Dermis blood vessel endothelial cell (primary cell): ENCODE measurements around the gene TUBB2B. TPM values are rescaled to one million over a fixed set of nuclear protein-coding genes. Genes with fewer than 3 reads are reported as not detected.
"Not testable (repeated sequence)": the region's sequence is repeated elsewhere in the genome, so short reads cannot be mapped to it uniquely, and the experiment has no call there.

Experiments used
- DNase-seq: peaks from one replicate; pipeline ENCODE4 v3.0.0; 2010
- total RNA-seq: library from RNA; depleted of rRNA; stranded (reverse); fragments of >200 nt; gene quantifications from 2 replicates; pipeline ENCODE4 v1.2.3, GENCODE V29; 2014

TUBB2B gene
- total RNA-seq, 1 donor from 2014 or later = 9.7 TPM

DNA sequence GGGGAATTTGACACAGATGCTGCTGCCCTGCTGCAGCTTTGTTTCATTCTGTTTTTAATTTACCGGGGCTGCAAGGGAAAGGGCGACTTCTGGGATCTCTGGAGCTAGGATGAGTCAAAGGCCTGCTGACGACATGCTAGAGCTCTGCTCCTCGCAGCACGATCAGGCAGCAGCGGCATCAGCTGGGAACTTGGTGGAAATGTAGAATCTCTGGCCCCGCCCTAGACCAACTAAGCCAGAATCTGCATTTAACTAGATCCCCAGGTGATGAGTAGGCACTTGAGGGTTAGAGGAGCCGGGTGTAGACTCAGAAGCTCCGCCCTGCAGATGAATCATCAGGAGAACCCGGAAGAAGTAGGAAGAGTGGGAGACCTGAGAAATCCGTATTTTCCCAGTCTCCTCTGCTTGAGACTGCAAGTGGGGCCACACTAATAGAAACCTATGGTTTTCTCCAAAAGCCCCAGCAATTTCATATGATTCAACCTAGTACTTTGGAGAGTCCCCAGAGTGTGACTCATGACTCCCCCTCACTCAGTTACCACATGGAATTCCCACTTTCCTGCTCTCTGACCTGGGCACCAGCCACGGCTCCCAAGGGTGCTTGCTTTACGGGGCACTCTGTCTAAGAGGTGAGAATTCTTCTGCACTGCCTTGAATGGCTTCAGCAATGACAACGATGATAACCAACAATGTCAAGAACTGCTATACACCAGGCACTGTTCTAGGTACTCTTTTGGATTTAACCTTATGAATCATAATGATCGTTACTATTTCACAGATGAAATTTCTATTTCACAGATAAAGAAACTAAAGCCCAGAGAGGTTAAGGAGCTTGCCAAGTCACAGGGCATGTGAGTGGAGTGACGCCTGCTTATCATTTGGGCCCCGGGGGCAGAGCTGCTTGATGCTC is 18.1 kb downstream of the TUBB2B start:
- DNase-seq = peak; percentile 45

DNA sequence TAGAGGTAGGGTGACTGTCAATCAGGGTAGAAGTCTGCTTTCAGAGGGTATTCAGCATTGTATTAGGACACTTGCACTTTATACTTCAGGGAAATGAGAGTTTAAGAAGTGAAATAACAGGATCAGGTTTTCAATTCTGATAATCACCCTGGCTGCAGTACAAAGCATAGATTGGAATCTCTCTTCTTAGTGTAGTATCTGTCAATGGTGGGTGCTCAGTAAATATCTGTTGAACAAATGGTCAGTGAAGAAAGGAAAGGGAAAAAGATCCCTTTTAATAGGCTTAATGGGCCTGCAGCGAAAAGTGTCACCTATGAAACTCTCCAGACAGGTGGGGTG is 18.7 kb downstream of the TUBB2B start:
- DNase-seq = no peak

DNA sequence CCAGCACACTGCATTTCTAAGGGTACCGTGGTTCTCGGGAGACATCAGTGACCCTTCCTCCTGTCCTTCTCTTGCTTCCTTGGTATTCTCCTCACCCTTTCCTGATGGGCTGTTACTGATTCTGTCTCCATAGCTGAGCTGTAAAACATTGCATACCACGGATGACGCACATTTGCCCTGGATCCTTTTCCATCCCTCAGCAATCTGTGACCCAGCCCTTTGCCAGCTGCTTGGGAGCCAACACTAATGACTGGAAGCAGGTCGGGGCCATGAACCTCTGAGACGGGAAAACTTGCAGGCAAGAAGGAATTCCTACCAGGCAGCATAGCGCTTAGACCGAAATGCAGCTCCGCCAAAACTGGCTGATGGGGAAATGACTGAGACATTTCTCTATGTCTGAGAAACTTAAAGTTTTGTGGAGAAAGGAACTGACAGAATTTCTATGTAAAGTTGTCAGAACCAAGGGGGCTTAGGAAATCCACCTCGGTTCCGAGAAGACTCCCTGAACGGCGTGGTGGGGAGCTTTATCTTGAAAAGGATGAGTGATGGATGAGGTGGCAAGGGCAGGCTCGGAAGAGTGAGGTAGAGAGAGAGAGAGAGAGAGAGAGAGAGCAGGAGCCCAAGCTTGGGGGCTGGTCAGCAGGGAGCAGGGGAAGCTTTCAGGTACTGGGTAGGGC is 19.2 kb downstream of the TUBB2B start:
- no peak for DNase-seq

- no peak for DNase-seq
Observed at GRCh38 chr6:3206339-3207015, 21.0 kb downstream of the TUBB2B start.

DNA sequence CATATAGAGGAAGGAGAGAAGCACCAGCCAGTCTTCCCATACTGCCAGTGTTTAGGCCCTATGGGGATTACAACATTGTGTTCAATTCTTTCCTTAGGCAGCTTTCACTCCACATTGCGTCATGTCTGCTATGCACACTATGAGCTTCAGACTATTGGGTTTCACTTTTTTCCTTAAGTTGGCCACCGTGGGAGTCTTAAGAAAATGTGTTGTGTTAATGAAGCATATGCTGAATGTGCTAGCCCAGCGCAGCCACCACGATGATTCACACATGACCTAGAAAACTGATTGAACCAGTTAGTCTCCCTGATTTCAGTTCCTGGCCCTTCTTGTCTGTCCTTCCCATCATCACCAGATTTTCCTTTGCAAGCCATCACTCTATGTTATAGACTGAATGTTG is 21.5 kb downstream of the TUBB2B start:
- no peak for DNase-seq

DNA sequence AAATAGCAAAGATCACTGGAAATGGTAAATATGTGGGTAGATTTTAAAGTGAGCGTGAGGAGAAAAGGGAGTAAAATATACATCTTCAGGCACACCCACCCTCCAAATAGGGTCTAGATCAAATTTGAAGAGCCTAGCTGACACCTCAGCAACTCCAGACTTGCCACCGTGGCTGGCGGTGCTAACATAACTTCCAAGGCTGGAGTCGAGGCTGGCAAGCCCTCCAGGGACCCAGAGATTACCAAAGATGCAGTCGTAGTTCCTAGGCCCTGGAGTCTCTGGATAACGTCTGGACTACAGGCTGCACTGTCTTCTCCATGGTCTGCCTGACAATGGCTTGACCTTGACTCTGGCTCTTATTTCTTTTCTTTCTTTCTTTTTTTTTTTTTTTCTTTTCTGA is 22.5 kb downstream of the TUBB2B start:
- no peak for DNase-seq

GRCh38 chr6:3202999-3203696 is 24.3 kb downstream of the TUBB2B start:
- no peak for DNase-seq

DNA sequence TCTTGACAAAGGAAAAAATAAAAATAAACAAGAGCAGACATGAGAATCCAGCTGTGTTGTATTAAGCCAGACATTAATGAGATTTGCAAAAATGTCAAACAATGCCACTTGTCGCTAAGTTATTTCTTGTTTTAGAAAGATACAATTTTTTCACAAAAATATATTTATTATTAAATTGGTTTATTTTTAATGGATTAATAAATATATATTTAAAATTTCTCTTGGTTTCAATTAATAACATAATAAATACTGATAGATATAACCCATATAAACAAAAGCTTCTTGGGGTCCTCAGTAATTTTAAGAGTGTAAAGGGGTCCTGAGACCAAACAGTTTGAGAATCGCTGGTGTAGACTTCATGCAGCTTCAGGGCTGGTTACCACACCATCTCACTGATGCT is 26.1 kb downstream of the TUBB2B start:
- no peak for DNase-seq

GRCh38 chr6:3200682-3201081 is 26.8 kb downstream of the TUBB2B start:
- no peak for DNase-seq

DNA sequence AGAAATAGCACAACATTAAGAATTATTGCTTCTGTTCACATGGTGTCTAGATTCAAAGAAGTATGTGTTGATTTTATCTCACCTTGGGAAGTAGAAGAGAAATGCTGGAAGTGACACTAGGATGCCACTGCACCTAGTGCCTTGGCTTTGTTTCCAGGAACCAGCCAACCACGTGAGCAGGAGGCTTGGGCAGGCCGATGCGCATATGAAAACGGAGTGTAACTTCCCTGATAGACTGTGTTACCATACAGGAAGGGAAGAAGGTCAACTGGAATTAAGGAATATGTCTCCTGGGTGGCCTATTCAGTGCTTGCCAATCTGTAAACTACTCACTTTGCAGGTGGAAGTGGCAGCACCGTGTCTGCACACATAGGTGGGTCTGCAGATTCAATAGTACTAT is 28.1 kb downstream of the TUBB2B start:
- DNase-seq = no peak

GRCh38 chr6:3197734-3198133 is 29.7 kb downstream of the TUBB2B start:
- not testable (repeated sequence) for DNase-seq

- no peak for DNase-seq
Observed at GRCh38 chr6:3196770-3197169, 30.7 kb downstream of the TUBB2B start.

- peak; percentile 46 for DNase-seq
Observed at GRCh38 chr6:3195695-3196497, 31.6 kb downstream of the TUBB2B start.

GRCh38 chr6:3195420-3195694 is 32.1 kb downstream of the TUBB2B start:
- DNase-seq = no peak

DNA sequence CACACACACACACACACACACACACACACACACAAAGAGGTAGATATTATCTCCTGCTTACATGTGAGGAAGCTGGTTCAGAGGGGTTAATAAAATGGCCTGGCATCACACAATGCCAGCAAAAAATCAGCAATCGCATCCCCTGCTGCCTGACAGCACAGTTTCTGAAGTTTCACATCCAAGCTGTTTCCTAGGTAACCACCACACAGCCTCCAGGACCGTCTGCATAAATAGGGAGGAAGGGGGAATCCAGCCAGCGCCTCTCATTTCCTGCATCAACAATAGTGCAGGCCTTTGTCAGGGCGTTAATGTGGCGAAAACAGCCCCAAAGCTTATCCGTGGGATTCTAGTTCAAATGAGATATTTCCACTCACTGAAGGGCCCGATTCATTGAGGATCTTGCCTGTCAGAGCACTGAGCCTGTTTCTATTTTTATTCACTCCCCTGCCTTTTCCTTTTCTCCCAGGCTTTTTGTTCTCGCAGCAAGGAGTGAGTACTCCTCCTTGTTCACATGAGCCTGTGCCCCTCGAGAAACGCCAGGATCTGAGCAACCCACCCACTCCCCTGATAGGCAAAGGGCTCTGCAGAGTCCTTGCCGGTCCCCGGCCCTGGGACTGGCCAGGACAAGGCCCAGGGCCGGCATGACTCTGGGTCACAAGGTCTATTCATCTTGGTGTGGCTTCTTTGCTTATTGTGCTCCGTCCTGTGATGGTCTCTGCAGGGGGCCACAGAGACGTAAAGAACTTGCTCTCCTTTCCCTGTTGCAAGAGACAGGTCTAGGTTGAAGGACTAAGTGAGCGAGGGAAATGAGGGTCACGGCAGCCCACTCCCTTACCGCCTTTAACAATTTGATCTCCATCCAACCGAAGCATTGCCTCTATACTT is 32.7 kb downstream of the TUBB2B start:
- peak; percentile 90 for DNase-seq

GRCh38 chr6:3193102-3193849 is 34.2 kb downstream of the TUBB2B start:
- no peak for DNase-seq

DNA sequence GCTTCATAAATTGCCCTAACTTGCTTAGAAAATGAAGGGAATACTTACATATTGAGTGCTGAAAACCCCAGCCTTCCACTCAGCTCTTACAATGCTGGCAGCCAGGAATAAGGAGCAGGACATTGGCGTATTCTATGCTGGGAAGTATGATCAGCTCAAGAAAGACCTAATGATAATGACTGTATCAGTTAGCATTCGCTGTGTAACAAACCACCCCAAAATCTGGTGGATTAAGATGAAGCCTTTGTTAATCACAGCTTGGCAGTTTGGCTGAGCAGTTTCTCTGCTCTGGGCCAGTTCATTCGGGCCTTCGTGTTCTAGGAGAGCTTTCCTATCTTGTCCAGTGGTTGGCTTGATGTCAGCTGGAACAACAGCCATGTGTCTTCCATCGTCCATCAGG is 36.7 kb downstream of the TUBB2B start:
- DNase-seq = no peak

- DNase-seq = peak; percentile 25
Observed at GRCh38 chr6:3190056-3190455, 37.4 kb downstream of the TUBB2B start.

GRCh38 chr6:3189192-3189591 is 38.3 kb downstream of the TUBB2B start:
- DNase-seq = not testable (repeated sequence)

DNA sequence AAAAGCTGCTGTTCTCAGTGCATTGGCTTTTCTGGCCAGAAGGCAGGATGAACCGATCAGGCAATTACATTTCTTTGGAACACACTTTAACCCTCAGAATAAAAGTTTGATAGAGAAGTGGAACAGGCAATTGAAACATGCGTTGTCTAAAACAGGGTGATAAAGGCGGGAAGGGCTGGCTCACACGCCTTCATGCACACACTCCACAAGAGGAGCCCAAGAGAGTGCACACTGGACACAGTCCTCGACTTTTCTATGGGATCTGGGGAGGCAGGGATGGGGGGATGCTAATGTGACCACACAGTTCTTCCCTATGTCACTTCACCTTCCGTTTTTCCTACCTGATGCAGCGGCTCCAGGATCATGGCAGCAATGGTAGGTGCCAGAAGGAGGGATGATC is 39.2 kb downstream of the TUBB2B start:
- DNase-seq = no peak

- no peak for DNase-seq
Observed at GRCh38 chr6:3186974-3187382, 40.5 kb downstream of the TUBB2B start.
